GM13977 (cell line): Measurements from ENCODE around the gene SLX1A.
"Not testable (repeated sequence)": the region's sequence is repeated elsewhere in the genome, so short reads cannot be mapped to it uniquely, and the experiment has no call there.

Experiments used
- DNase-seq: peaks from one replicate; pipeline ENCODE4 v3.0.0; 2012; ENCODE audit warnings: low spot score
- in situ Hi-C: fragments of 300-500 bp; cut with MboI; formaldehyde crosslinking; loops from one replicate; pipeline ENCODE4 v1.12.0; 2022; ENCODE audit warnings: low sequenced_read_pairs, low pct_unique_long_range_greater_than_20kb, mixed read lengths, inconsistent platforms; ENCODE audit not compliant: unreplicated experiment
- TF ChIP-seq, protein P1 (sequence below): IDR thresholded peaks from 2 replicates; pipeline ENCODE4 v1.5.1; 2012; ENCODE audit warnings: mild to moderate bottlenecking, control low read depth; ENCODE audit not compliant: insufficient read depth; ENCODE audit errors: extremely low read depth, missing control alignments

SLX1A gene

DNA sequence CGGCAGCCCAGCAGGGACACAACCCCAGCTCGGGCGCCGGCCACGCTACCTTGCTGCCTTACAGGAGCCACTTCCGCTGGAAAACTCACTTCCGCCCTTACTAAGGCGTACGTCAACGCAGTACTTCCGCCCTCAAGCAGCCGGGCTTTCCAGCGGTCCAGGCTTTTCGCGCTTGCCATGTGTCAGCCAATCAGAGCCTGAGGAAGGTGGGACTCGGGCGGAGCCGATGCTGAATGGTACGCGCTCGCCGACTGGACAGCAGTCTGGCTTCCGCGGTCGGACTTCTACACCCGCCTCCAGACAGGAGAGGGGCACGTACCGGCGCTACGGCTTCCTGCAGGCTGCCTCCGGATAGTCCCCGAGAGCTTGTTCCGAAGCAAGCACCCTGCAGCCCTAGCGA lies at the start of gene SLX1A, which contains the start of gene BOLA2B:
Gene SLX1A, plus strand, starts transcription at position 261 of the 400 bp plus-strand sequence. CDS start 210 bp downstream, outside the sequence.
Gene BOLA2B, minus strand, starts transcription at position 52 of the 400 bp plus-strand sequence. CDS start 71 bp downstream, outside the sequence.
- in situ Hi-C loops, DNase-seq: not testable (repeated sequence)

DNA sequence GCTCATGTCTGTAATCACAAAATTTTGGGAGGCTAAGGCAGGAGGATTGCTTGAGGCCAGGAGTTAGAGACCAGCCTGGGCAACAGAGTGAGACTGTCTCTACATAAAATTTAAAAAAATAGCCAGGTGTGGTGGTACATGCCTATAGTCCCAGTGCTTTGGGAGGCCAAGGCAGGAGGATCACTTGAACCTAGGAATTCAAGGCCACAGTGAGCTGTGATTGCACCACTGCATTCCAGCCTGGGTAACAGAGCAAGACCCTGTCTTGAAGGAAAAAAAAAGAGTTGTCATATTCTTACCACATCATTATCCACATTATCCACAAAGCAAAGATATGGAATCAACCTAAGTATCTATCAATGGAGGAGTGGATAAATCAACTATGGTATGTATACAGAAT lies 49.7 kb upstream of the SLX1A start:
- in situ Hi-C loops = no loop called here
- TF ChIP-seq, protein P1, sequence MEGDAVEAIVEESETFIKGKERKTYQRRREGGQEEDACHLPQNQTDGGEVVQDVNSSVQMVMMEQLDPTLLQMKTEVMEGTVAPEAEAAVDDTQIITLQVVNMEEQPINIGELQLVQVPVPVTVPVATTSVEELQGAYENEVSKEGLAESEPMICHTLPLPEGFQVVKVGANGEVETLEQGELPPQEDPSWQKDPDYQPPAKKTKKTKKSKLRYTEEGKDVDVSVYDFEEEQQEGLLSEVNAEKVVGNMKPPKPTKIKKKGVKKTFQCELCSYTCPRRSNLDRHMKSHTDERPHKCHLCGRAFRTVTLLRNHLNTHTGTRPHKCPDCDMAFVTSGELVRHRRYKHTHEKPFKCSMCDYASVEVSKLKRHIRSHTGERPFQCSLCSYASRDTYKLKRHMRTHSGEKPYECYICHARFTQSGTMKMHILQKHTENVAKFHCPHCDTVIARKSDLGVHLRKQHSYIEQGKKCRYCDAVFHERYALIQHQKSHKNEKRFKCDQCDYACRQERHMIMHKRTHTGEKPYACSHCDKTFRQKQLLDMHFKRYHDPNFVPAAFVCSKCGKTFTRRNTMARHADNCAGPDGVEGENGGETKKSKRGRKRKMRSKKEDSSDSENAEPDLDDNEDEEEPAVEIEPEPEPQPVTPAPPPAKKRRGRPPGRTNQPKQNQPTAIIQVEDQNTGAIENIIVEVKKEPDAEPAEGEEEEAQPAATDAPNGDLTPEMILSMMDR = no peak
- DNase-seq = no peak

DNA sequence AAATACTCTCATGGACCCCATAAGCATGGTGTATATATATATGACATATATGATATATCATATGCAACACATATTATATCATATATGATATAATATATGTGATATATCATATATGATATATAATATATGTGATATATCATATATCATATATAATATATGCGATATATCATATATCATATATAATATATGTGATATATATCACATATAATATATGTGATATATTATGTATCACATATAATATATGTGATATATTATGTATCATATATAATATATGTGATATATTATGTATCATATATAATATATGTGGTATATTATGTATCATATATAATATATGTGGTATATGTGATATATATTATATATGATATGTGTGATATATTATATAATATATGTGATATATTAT lies 48.8 kb upstream of the SLX1A start:
- in situ Hi-C loops = no loop called here
- DNase-seq = no peak
- TF ChIP-seq, protein P1 = no peak

DNA sequence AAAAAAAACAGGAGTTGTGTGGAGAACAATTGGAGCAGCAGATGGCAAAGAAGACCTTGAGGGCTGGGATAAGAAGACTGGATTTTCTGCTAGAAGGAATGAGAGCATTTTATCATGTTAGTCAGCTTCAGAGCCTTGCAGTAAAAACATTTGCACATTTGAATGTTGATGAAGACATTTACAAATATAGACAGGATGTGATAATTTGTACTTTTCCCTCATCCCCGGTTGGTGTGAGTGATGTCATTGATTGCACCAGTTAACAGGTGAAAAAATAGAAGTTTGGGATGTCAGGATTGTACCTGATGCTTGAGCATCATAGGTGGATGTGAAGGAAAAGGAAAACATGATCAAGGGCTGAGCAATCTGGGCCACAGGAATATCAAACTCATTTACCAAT lies 48.0 kb upstream of the SLX1A start:
- in situ Hi-C loops = no loop called here
- TF ChIP-seq, protein P1 = no peak
- no peak for DNase-seq

DNA sequence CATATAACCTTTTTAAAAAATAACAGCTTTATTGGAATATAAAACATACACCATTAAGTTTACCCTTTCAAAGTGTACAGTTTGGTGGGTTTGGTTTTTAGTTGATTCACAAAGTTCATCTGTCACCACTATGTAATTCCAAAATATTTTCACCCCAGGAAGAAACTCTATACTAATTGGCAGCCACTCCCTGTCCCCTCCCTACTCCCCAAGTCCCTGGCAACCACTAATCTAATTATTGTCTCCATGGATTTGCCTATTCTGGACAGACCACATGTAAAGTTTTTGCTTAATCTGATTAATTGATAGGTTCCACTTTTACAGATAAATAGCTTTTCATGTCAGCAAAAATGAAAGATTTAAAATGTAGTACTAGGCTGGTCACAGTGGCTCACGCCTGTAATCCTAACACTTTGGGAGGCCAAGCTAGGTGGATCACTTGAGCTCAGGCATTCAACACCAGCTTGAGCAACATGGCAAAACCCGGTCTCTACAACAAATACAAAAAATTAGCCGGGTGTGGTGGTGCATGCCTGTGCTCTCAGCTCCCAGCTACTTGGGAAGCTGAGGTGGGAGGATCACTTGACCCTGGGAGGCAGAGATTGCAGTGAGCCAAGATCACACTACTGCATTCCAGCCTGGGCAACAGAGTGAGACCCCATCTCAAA lies 45.7 kb upstream of the SLX1A start:
- in situ Hi-C loops = no loop called here
- no peak for DNase-seq
- TF ChIP-seq, protein P1 = no peak

DNA sequence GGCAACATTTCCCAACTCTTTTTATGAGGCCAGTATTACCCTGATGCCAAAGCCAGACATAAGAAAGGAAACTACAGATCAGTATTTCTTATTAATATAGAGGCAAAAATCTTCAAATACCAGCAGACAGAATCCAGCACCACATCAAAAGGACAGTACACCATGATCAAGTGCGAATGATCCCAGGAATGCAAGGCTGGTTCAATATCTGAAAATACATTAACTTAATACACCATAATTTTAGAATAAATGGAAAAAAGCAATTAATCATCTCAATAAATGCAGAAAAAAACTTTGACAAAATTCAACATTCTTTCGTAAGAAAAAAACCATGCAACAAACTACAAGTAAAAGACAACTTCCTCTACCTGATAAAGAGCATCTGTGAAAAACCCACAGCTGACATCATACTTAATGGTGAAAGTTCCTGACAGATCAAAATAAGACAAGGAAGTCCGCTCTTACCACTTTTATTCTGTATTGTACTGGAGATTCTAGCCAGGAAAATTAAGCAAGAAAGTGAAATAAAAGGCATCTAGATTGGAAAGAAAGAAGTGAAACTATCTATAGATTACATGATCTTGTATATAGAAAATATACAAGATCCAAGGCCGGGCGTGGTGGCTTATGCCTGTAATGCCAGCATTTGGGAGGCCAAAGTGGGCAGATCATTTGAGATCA lies 44.3 kb upstream of the SLX1A start:
- no peak for DNase-seq
- in situ Hi-C loops = no loop called here
- TF ChIP-seq, protein P1 = no peak

DNA sequence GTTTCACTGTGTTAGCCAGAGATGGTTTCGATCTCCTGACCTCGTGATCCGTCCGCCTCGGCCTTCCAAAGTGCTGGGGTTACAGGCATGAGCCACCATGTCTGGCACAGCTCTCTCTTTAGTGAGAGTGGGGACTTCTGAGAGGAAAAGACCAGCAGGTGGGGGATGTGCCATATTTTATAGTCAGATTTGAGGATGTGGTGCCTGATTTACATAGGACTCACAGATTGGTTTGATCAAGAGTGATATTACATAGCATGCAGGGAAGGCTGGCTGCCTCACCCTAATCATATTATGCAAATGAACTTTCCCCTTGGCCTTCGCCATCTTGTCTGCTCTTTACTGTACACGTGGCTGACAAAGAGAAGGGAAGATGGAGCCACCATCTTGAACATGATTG lies 42.6 kb upstream of the SLX1A start:
- TF ChIP-seq, protein P1 = no peak
- in situ Hi-C loops = no loop called here
- no peak for DNase-seq
